HepG2 (cell line): Measurements from ENCODE around the gene ZBP1. TPM values are rescaled to one million over a fixed set of nuclear protein-coding genes. Genes with fewer than 3 reads are reported as not detected.

ENCODE experiments used
- ATAC-seq: fragments of 200-7000 bp; cut with Tn5 transposase; 3 replicates; pipeline ENCODE4 v1.9.1; 2020; ENCODE audit warnings: mild to moderate bottlenecking, moderate library complexity
- BruUV-seq: library from RNA; stranded (reverse); fragments of 400-500 nt; replicated peaks from 2 replicates; lab custom pipeline; 2021; lab: Mats Ljungman, UMichigan
- CTCF ChIA-PET: fragments of 300-600 bp; formaldehyde crosslinking; extraction: SDS; loops from one replicate; lab custom pipeline; 2021; ENCODE audit warnings: low total read pairs, inconsistent platforms, low intra/inter-chr PET ratio; lab: Yijun Ruan, JAX
- POLR2A ChIA-PET: fragments of 350-600 bp; sonication (Branson Sonifier 250); formaldehyde crosslinking; loops from one replicate; lab custom pipeline; 2020; ENCODE audit warnings: antibody characterized with exemption, inconsistent platforms; lab: Yijun Ruan, JAX
- DNase-seq: peaks from one replicate; pipeline ENCODE4 v3.0.0-alpha.2; 2015; ENCODE audit warnings: low spot score
- FAIRE-seq: peaks from 3 replicates; lab custom pipeline; 2011; peaks lifted over from hg19 to GRCh38; lab: Jason Lieb, UNC
- H2AFZ ChIP-seq: one replicate; pipeline ENCODE4 v1.6.1; 2011; ENCODE audit warnings: low read length, inconsistent platforms
- H3K27ac ChIP-seq: fragments of 300-600 bp; 3 replicates; pipeline ENCODE4 v1.8.0; 2011; ENCODE audit warnings: mixed run types, mild to moderate bottlenecking, mixed read lengths, low read length, inconsistent platforms; ENCODE audit not compliant: insufficient read depth; ENCODE audit errors: extremely low read length
- H3K27me3 ChIP-seq, 2 experiments: fragments of 200-600 bp in 1 of 2; 2 replicates in 1 of 2; 3 replicates in 1 of 2; pipeline versions ENCODE4 v1.6.0 to v1.8.0; 2011; ENCODE audit warnings: low read length in 2 of 2, mild to moderate bottlenecking in 2 of 2, moderate library complexity in 2 of 2, inconsistent platforms in 1 of 2; ENCODE audit not compliant: insufficient read depth in 2 of 2, control insufficient read depth in 1 of 2
- H3K36me3 ChIP-seq, 2 experiments: fragments of 200-600 bp in 1 of 2; replicated peaks in 1 of 2; 2 replicates in 1 of 2; 3 replicates in 1 of 2; pipeline versions ENCODE4 v1.5.1 to v1.8.0; 2011; ENCODE audit warnings: low read length in 2 of 2, inconsistent platforms in 1 of 2; ENCODE audit not compliant: insufficient read depth in 2 of 2, control insufficient read depth in 1 of 2
- H3K4me1 ChIP-seq: 2 replicates; pipeline ENCODE4 v1.5.1; 2012; ENCODE audit warnings: low read length, inconsistent platforms; ENCODE audit not compliant: insufficient read depth
- H3K4me2 ChIP-seq: 2 replicates; pipeline ENCODE4 v1.6.0; 2011; ENCODE audit warnings: low read depth, low read length, inconsistent platforms
- H3K4me3 ChIP-seq, 3 experiments: fragments of 200-600 bp in 1 of 3; sonication (generic), shearing (Covaris generic) in 1 of 3; replicated peaks in 1 of 3; 2 replicates each; pipeline ENCODE4 v1.5.1; 2011 to 2016; ENCODE audit warnings: low read length in 3 of 3, inconsistent platforms in 2 of 3, low read depth in 2 of 3, mild to moderate bottlenecking in 2 of 3, control low read depth in 1 of 3, mixed read lengths in 1 of 3; ENCODE audit not compliant: insufficient read depth in 1 of 3
- H3K79me2 ChIP-seq: one replicate; pipeline ENCODE4 v1.6.1; 2011; ENCODE audit warnings: low read length, inconsistent platforms; ENCODE audit not compliant: insufficient read depth
- H3K9ac ChIP-seq: 2 replicates; pipeline ENCODE4 v1.6.0; 2011; ENCODE audit warnings: mild to moderate bottlenecking, low read depth, low read length, inconsistent platforms; ENCODE audit not compliant: insufficient read depth
- H3K9me3 ChIP-seq: 2 replicates; pipeline ENCODE4 v1.5.1; 2012; ENCODE audit warnings: mild to moderate bottlenecking, low read length
- H4K20me1 ChIP-seq: 2 replicates; pipeline ENCODE4 v1.6.0; 2011; ENCODE audit warnings: inconsistent platforms, mild to moderate bottlenecking, low read length, moderate library complexity; ENCODE audit not compliant: insufficient read depth
- EHMT2 ChIP-seq: fragments of 200-600 bp; sonication (generic); IDR thresholded peaks from 2 replicates; pipeline ENCODE4 v1.7.0; 2017; ENCODE audit warnings: antibody characterized with exemption, low read depth, low read length, borderline replicate concordance
- ELK4 ChIP-seq: sonication (generic); formaldehyde crosslinking; IDR thresholded peaks from 2 replicates; pipeline ENCODE4 v1.9.0; 2021; ENCODE audit warnings: missing genetic modification reagents, borderline replicate concordance
- FOSL1 ChIP-seq: sonication (generic); formaldehyde crosslinking; IDR thresholded peaks from 2 replicates; pipeline ENCODE4 v1.9.0; 2021; ENCODE audit warnings: missing genetic modification reagents, borderline replicate concordance
- GZF1 ChIP-seq: sonication (generic); formaldehyde crosslinking; IDR thresholded peaks from 2 replicates; pipeline ENCODE4 v1.5.1; 2020; ENCODE audit warnings: mild to moderate bottlenecking, missing genetic modification reagents
- HNF1B ChIP-seq: sonication (generic); formaldehyde crosslinking; IDR thresholded peaks from 2 replicates; pipeline ENCODE4 v1.5.1; 2020; ENCODE audit warnings: mild to moderate bottlenecking, moderate library complexity, missing genetic modification reagents
- NR2F1 ChIP-seq, 2 experiments: fragments of 450-650 bp in 1 of 2; formaldehyde crosslinking in 1 of 2; IDR thresholded peaks; 2 replicates each; pipeline versions ENCODE4 v1.5.0 to v1.6.1; 2016 to 2020; ENCODE audit warnings: mild to moderate bottlenecking in 1 of 2, missing compliant biosample characterization in 1 of 2, missing genetic modification reagents in 1 of 2, moderate library complexity in 1 of 2
- POGK ChIP-seq: sonication (generic); formaldehyde crosslinking; conservative IDR thresholded peaks from 2 replicates; pipeline ENCODE4 v1.8.0; 2022; ENCODE audit warnings: mild to moderate bottlenecking, moderate library complexity, missing genetic modification reagents
- ZMAT3 ChIP-seq: sonication (generic); formaldehyde crosslinking; conservative IDR thresholded peaks from 2 replicates; pipeline ENCODE4 v1.7.0; 2021; ENCODE audit warnings: missing genetic modification reagents
- ZNF790 ChIP-seq: sonication (generic); formaldehyde crosslinking; IDR thresholded peaks from 2 replicates; pipeline ENCODE4 v1.8.0; 2022; ENCODE audit warnings: missing genetic modification reagents, mild to moderate bottlenecking, borderline replicate concordance
- ZZZ3 ChIP-seq: sonication (generic); formaldehyde crosslinking; IDR thresholded peaks from 2 replicates; pipeline ENCODE4 v1.4.0; 2020; ENCODE audit warnings: missing genetic modification reagents, mild to moderate bottlenecking, borderline replicate concordance
- WGBS: methylation state at CpG from one replicate; pipeline ENCODE4 v1.1.6; 2017; ENCODE audit warnings: low lambda C conversion rate; 5-methylcytosine and 5-hydroxymethylcytosine counted together
- in situ Hi-C: cut with HindIII; loops from 2 replicates; pipeline ENCODE4 v1.10.0; 2017; ENCODE audit warnings: low pct_unique_long_range_greater_than_20kb; ENCODE audit not compliant: extremely low pct_ligation_motif_present
- intact Hi-C: fragments of 100-400 bp; cut with micrococcal nuclease; formaldehyde crosslinking; loops from one replicate; pipeline ENCODE4 v1.10.0; 2022; ENCODE audit not compliant: unreplicated experiment
- polyA plus RNA-seq, 8 experiments: library from polyadenylated mRNA; depleted of rRNA in 3 of 8; stranded (reverse) in 7 of 8; unstranded in 1 of 8; fragments of >200 nt; fragmentation: Illumina TruSeq in 4 of 8; extraction: Trizol in 4 of 8; gene quantifications; 2 replicates each; pipeline versions ENCODE4 v1.2.1 to v1.2.3, GENCODE V29; 2011 to 2016; ENCODE audit warnings: low read depth in 4 of 8, missing spikeins in 1 of 8, mixed read lengths in 1 of 8; ENCODE audit not compliant: insufficient read depth in 1 of 8
- total RNA-seq, 5 experiments: library from RNA; depleted of rRNA; stranded (reverse); fragments of >200 nt; fragmentation: Illumina TruSeq; extraction: Trizol; gene quantifications; 2 replicates each; pipeline ENCODE4 v1.2.3, GENCODE V29; 2016; ENCODE audit warnings: low read depth in 1 of 5
- TF ChIP-seq, protein P1 (sequence below): sonication (generic); formaldehyde crosslinking; IDR thresholded peaks from 2 replicates; pipeline ENCODE4 v1.5.1; 2020; ENCODE audit warnings: mild to moderate bottlenecking, missing genetic modification reagents

Gene ZBP1
- total and polyA plus RNA-seq, 2 of the 13 experiments (the other 11 are each of a cell fraction or from before 2014, with no cell fraction given) = not detected

- TF ChIP-seq, protein P1, sequence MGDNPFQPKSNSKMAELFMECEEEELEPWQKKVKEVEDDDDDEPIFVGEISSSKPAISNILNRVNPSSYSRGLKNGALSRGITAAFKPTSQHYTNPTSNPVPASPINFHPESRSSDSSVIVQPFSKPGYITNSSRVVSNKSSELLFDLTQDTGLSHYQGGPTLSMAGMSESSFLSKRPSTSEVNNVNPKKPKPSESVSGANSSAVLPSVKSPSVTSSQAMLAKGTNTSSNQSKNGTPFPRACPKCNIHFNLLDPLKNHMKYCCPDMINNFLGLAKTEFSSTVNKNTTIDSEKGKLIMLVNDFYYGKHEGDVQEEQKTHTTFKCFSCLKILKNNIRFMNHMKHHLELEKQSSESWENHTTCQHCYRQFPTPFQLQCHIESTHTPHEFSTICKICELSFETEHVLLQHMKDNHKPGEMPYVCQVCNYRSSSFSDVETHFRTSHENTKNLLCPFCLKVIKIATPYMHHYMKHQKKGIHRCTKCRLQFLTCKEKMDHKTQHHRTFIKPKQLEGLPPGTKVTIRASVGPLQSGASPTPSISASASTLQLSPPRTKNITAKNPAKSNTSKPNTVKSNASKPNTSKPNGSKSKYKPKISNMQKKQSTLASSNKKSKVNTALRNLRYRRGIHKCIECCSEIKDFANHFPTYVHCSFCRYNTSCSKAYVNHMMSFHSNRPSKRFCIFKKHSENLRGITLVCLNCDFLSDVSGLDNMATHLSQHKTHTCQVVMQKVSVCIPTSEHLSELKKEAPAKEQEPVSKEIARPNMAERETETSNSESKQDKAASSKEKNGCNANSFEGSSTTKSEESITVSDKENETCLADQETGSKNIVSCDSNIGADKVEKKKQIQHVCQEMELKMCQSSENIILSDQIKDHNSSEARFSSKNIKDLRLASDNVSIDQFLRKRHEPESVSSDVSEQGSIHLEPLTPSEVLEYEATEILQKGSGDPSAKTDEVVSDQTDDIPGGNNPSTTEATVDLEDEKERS (CRISPR knock-in tag) = 0 out of 2 replicates have a peak, but pooled peaks have one; percentile 13
- TF ChIP-seq GZF1 (CRISPR knock-in tag) (0 out of 2 replicates have a peak, but pooled peaks have one; percentile 37), POGK (CRISPR knock-in tag) (0 out of 2 replicates have a peak, but pooled peaks have one; percentile 35)
- TF ChIP-seq, all 625 proteins: peak for 8
Observed at GRCh38 chr20:57568960-57569359, 51.3 kb downstream of the ZBP1 start (continued).

DNA sequence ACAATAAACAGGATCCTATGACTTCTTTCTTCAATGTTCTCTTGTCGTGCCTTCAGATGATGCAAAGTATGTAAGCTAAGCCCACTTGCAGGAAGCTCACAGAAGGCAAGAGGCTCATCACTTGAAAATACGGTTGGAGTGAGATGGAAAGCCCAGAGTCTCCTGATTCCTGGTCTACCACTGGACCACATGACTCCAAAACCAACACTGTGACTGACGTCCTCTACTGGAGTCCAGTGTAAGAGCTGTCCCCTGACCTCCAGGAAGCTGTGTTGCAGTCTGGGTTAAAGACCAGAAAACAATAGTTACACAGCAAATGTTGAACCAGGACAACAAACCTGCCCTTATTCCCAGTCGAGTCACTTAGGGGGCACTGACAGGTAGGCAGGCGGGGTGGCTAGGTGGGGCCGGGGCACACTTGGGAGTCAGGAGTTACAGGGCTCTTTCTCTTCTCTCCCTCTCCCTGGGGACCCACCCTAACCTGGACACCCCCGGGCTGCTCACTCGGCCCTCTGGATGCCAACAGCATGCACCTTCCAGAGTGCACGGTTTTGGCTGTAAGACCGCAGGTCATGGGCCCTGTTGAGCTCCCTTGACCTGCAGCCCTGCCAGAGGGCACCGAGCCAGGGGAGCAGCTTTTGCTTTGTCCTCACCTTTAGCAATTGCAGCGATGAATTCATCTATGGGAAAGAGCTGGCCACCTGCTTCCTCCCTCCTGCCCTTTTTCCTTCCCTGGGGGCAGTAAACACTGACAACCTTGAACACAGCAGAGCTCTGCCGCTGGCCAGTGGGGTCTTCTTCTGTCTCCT is 51.9 kb downstream of the ZBP1 start:
- Histone ChIP-seq H4K20me1 (no peaks in the 10 kb centered on the region; the same call in 1 of the 2 replicates), H3K9me3 (no peaks in the 10 kb centered on the region), H3K79me2 (no peaks in the 10 kb centered on the region), H2AFZ (no peak overlapping the region), H3K9ac (peak overlapping the region; percentile 45; the same call in 1 of the 2 replicates), H3K4me3 (peak overlapping the region in 1 of 3 experiments; percentile 55; a peak in 2 of 6 replicates), H3K27me3 (peaks cover 0 to 7% of the 10 kb centered on the region in 2 experiments; a peak in 3 of 5 replicates), H3K4me2 (peak overlapping the region; percentile 69), H3K4me1 (peaks cover 73% of the 10 kb centered on the region), H3K36me3 (peaks cover 0 to 13% of the 10 kb centered on the region in 2 experiments; a peak in 2 of 5 replicates), H3K27ac (peak overlapping the region; percentile 52)
- in situ Hi-C loops = no loop called here
- ChIA-PET CTCF (no interaction called here), POLR2A (interaction anchor here (0.7 to 12.9 kb wide), 10 partner anchors 8 to 41 kb away, joined by 3 to 96 read pairs (median 5); partner anchors contain the start of gene PCK1)
- 7% methylated on average over 13 of the region's 13 CpGs for WGBS
- no TSS peak for BruUV-seq
- intact Hi-C loops = no loop called here
- peak; percentile 86 for ATAC-seq
- peak; percentile 31 for DNase-seq
- FAIRE-seq = no peak
- TF ChIP-seq FOSL1 (no peak), HNF1B (peak; percentile 77; the same call in 1 of the 2 replicates), NR2F1 (CRISPR knock-in tag; IDR thresholded peaks at IDR 0.05) (peak in 1 of 2 experiments; percentile 41; a peak in 2 of 4 replicates), ZMAT3 (CRISPR knock-in tag) (0 out of 2 replicates have a peak, but pooled peaks have one; percentile 9), ZZZ3 (CRISPR knock-in tag) (peak; percentile 76; the same call in 1 of the 2 replicates), ELK4 (no peak), ZNF790 (CRISPR knock-in tag) (0 out of 2 replicates have a peak, but pooled peaks have one; percentile 62), EHMT2 (peak; percentile 60; the same call in 1 of the 2 replicates)
